ENCODE measurements around the gene LRFN2. TPM values are rescaled to one million over a fixed set of nuclear protein-coding genes. Genes with fewer than 3 reads are reported as not detected.

Gene LRFN2
- polyA plus RNA-seq, 1 experiment, result not detected

DNA sequence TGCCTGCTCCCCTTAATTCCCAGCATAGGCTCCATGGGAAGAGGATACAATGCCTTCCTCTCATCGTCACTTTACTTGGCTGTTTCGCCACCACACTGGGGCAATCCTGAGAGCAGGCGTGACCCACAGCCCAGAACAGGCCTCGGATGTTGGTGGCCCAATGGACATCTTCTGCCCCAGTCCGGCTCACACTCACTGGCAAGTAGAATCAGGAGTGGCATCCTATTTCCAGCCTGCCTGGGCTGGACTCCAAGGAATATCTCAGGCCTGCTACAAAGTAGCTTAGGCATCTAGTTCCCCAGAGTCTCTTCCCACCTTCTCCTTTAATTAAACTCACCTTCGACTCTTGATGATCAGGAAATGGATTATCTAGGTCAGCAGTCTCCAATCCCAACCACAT, 110.5 kb downstream of the LRFN2 start:
- Histone ChIP-seq H3K9me3 (ENCODE audit: control insufficient read depth, insufficient read depth, low read length) (no peaks in the 10 kb centered on the region), H3K27me3 (ENCODE audit: control insufficient read depth, insufficient read depth, low read length) (peaks cover 6% of the 10 kb centered on the region), H3K4me3 (ENCODE audit: low read depth, low read length) (no peak overlapping the region), H3K27ac (ENCODE audit: low read depth, low read length) (no peak overlapping the region)
- TF ChIP-seq, protein P1, sequence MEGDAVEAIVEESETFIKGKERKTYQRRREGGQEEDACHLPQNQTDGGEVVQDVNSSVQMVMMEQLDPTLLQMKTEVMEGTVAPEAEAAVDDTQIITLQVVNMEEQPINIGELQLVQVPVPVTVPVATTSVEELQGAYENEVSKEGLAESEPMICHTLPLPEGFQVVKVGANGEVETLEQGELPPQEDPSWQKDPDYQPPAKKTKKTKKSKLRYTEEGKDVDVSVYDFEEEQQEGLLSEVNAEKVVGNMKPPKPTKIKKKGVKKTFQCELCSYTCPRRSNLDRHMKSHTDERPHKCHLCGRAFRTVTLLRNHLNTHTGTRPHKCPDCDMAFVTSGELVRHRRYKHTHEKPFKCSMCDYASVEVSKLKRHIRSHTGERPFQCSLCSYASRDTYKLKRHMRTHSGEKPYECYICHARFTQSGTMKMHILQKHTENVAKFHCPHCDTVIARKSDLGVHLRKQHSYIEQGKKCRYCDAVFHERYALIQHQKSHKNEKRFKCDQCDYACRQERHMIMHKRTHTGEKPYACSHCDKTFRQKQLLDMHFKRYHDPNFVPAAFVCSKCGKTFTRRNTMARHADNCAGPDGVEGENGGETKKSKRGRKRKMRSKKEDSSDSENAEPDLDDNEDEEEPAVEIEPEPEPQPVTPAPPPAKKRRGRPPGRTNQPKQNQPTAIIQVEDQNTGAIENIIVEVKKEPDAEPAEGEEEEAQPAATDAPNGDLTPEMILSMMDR (IDR thresholded peaks at IDR 0.05; ENCODE audit: low read depth, low read length), result no peak
- CTCF ChIA-PET, result no interaction called here
- DNase-seq (ENCODE audit: low read depth, low spot score), result no peak
- POLR2A ChIA-PET, result no interaction called here

DNA sequence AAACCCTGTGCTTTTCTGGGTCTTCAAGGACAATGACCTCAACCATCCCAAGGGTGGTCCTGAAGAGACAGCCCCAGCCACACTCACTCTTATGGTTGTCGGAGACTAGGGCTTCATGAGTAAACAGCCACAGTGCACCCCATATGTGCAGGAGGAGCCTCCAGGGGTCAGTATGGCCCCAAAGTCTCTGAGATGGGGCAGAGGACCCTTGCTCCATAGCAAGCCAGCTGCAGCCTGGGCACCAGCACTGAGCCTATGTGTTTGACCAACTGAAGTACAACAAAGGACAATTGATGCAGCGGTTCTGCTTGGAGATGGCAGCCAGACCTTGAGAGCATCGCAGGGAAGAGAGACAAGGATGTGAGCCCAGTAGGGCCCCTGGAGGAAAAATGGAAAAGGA, 112.2 kb downstream of the LRFN2 start:
- no peaks in the 10 kb centered on the region for H3K9me3 ChIP-seq (ENCODE audit: control insufficient read depth, insufficient read depth, low read length)
- no peak overlapping the region for H3K4me3 ChIP-seq (ENCODE audit: low read depth, low read length)
- peaks cover 6% of the 10 kb centered on the region for H3K27me3 ChIP-seq (ENCODE audit: control insufficient read depth, insufficient read depth, low read length)
- ChIA-PET POLR2A (no interaction called here), CTCF (no interaction called here)
- no peak overlapping the region for H3K27ac ChIP-seq (ENCODE audit: low read depth, low read length)
- DNase-seq (ENCODE audit: low read depth, low spot score), result no peak
- TF ChIP-seq, protein P1 (IDR thresholded peaks at IDR 0.05; ENCODE audit: low read depth, low read length), result no peak

DNA sequence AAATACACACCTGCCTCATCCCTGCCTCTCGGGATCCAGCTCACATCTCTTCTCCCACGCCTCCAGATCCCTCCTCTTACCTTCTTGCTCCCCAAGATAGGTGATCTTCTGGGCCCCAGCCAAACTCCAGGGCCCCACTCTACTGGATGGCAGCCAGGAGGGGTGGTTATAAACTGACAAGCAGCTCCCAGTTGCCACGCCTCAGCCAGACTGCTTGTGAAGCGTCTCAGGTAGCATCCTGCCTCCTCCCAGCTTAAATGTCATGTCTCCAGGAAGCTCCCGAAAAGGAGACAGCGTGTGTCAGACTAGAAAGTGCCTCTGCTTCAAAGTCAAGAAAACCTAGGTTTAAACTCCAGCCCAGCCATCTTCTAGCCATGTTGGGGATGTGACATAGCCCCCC, 114.1 kb downstream of the LRFN2 start:
- ChIA-PET CTCF (no interaction called here), POLR2A (no interaction called here)
- H3K4me3 ChIP-seq (ENCODE audit: low read depth, low read length), result no peak overlapping the region
- no peaks in the 10 kb centered on the region for H3K9me3 ChIP-seq (ENCODE audit: control insufficient read depth, insufficient read depth, low read length)
- TF ChIP-seq, protein P1 (IDR thresholded peaks at IDR 0.05; ENCODE audit: low read depth, low read length), result no peak
- H3K27me3 ChIP-seq (ENCODE audit: control insufficient read depth, insufficient read depth, low read length), result no peaks in the 10 kb centered on the region
- no peak overlapping the region for H3K27ac ChIP-seq (ENCODE audit: low read depth, low read length)
- no peak for DNase-seq (ENCODE audit: low read depth, low spot score)

GRCh38 chr6:40472353-40472752, 114.8 kb downstream of the LRFN2 start:
- TF ChIP-seq, protein P1 (IDR thresholded peaks at IDR 0.05; ENCODE audit: low read depth, low read length), result no peak
- POLR2A ChIA-PET, result no interaction called here
- Histone ChIP-seq H3K4me3 (ENCODE audit: low read depth, low read length) (no peak overlapping the region), H3K27me3 (ENCODE audit: control insufficient read depth, insufficient read depth, low read length) (no peaks in the 10 kb centered on the region), H3K9me3 (ENCODE audit: control insufficient read depth, insufficient read depth, low read length) (no peaks in the 10 kb centered on the region), H3K27ac (ENCODE audit: low read depth, low read length) (no peak overlapping the region)
- no peak for DNase-seq (ENCODE audit: low read depth, low spot score)
- CTCF ChIA-PET, result no interaction called here

DNA sequence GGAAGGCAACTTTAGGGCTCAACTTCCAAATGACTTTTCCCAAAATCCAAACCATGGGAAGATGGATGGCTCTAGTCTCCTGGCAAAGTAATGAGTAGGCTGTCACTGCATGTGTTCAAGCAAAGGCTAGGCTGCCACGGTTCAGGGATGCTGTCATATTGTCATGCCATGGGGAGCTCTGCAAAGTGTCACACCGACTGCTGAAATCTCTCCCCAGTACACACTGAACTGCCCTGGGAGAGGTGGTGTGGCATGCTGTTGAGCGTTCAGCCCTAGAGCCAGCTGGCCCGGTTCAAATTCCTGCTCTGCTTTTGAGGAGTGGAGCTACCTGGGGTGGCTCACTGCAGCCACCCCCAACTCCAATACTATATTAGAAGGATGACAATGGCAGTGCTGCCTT, 115.9 kb downstream of the LRFN2 start:
- no peaks in the 10 kb centered on the region for H3K9me3 ChIP-seq (ENCODE audit: control insufficient read depth, insufficient read depth, low read length)
- H3K4me3 ChIP-seq (ENCODE audit: low read depth, low read length), result no peak overlapping the region
- ChIA-PET CTCF (no interaction called here), POLR2A (no interaction called here)
- TF ChIP-seq, protein P1 (IDR thresholded peaks at IDR 0.05; ENCODE audit: low read depth, low read length), result no peak
- no peak overlapping the region for H3K27ac ChIP-seq (ENCODE audit: low read depth, low read length)
- no peak for DNase-seq (ENCODE audit: low read depth, low spot score)
- no peaks in the 10 kb centered on the region for H3K27me3 ChIP-seq (ENCODE audit: control insufficient read depth, insufficient read depth, low read length)
